SK-N-SH (cell line): Measurements from ENCODE around the gene PCP4. TPM values are rescaled to one million over a fixed set of nuclear protein-coding genes. Genes with fewer than 3 reads are reported as not detected.

ENCODE experiments used
- CTCF ChIA-PET: fragments of 300-600, 350-600 bp; formaldehyde crosslinking; extraction: SDS; loops from one replicate; lab custom pipeline; 2021; lab: Yijun Ruan, JAX
- POLR2A ChIA-PET: fragments of 350-600 bp; sonication (Branson Sonifier 250); formaldehyde crosslinking; extraction: SDS; loops from one replicate; lab custom pipeline; 2020; ENCODE audit warnings: antibody characterized with exemption, inconsistent platforms; lab: Yijun Ruan, JAX
- DNase-seq: peaks from one replicate; pipeline ENCODE4 v3.0.0; 2012
- H2AFZ ChIP-seq: fragments of 200-600 bp; sonication (generic); 2 replicates; pipeline ENCODE4 v1.8.1; 2016; ENCODE audit warnings: antibody characterized with exemption, mild to moderate bottlenecking, low read depth
- H3F3A ChIP-seq: fragments of 200-600 bp; sonication (generic); replicated peaks from 2 replicates; pipeline ENCODE3; 2016; ENCODE audit warnings: antibody characterized with exemption, mild to moderate bottlenecking; ENCODE audit not compliant: insufficient read depth
- H3K27ac ChIP-seq, 2 experiments: fragments of 200-500 bp in 1 of 2; fragments of 200-600 bp in 1 of 2; sonication (Bioruptor generic) in 1 of 2; sonication (generic), shearing (Covaris generic) in 1 of 2; 2 replicates each; pipeline versions ENCODE4 v1.5.1 to v1.6.1; 2014 to 2016; ENCODE audit warnings: low read depth in 2 of 2, inconsistent platforms in 1 of 2, low read length in 1 of 2, mild to moderate bottlenecking in 1 of 2, mixed read lengths in 1 of 2
- H3K27me3 ChIP-seq: fragments of 200-600 bp; sonication (generic), shearing (Covaris generic); 2 replicates; pipeline ENCODE4 v1.6.1; 2016; ENCODE audit warnings: mixed run types; ENCODE audit not compliant: insufficient read depth
- H3K36me3 ChIP-seq, 2 experiments: fragments of 200-500 bp in 1 of 2; fragments of 200-600 bp in 1 of 2; sonication (Bioruptor generic) in 1 of 2; sonication (generic) in 1 of 2; replicated peaks in 1 of 2; 2 replicates each; pipeline versions ENCODE3 to v1.5.1; 2014 to 2016; ENCODE audit warnings: low read length in 1 of 2, mild to moderate bottlenecking in 1 of 2; ENCODE audit not compliant: insufficient read depth in 2 of 2, control insufficient read depth in 1 of 2
- H3K4me1 ChIP-seq, 2 experiments: fragments of 200-500 bp in 1 of 2; fragments of 200-600 bp in 1 of 2; sonication (Bioruptor generic) in 1 of 2; sonication (generic), shearing (Covaris generic) in 1 of 2; 2 replicates each; pipeline versions ENCODE4 v1.5.1 to v1.6.1; 2014 to 2016; ENCODE audit warnings: low read depth in 1 of 2, low read length in 1 of 2, mixed run types in 1 of 2; ENCODE audit not compliant: insufficient read depth in 2 of 2, control insufficient read depth in 1 of 2
- H3K4me2 ChIP-seq: fragments of 200-600 bp; sonication (generic), shearing (Covaris generic); 2 replicates; pipeline ENCODE4 v1.6.1; 2017; ENCODE audit warnings: mixed run types
- H3K4me3 ChIP-seq, 2 experiments: fragments of 200-500 bp in 1 of 2; fragments of 200-600 bp in 1 of 2; sonication (Bioruptor generic) in 1 of 2; sonication (generic), shearing (Covaris generic) in 1 of 2; 2 replicates each; pipeline versions ENCODE4 v1.5.1 to v1.8.1; 2014 to 2016; ENCODE audit warnings: low read depth in 2 of 2, inconsistent platforms in 1 of 2, low read length in 1 of 2, mild to moderate bottlenecking in 1 of 2, mixed read lengths in 1 of 2, moderate library complexity in 1 of 2
- H3K79me2 ChIP-seq: fragments of 200-600 bp; sonication (generic); 2 replicates; pipeline ENCODE4 v1.8.1; 2017; ENCODE audit warnings: mild to moderate bottlenecking; ENCODE audit not compliant: insufficient read depth
- H3K9ac ChIP-seq: fragments of 200-600 bp; sonication (generic); 2 replicates; pipeline ENCODE4 v1.6.1; 2017; ENCODE audit warnings: mixed run types
- H3K9me2 ChIP-seq: fragments of 200-600 bp; sonication (generic); 2 replicates; pipeline ENCODE4 v1.6.1; 2017; ENCODE audit warnings: mixed run types
- H3K9me3 ChIP-seq: fragments of 200-600 bp; sonication (generic); 2 replicates; pipeline ENCODE4 v1.6.1; 2017; ENCODE audit warnings: mixed run types, mild to moderate bottlenecking, moderate library complexity
- H4K20me1 ChIP-seq: fragments of 200-600 bp; sonication (generic); 2 replicates; pipeline ENCODE4 v1.6.1; 2017; ENCODE audit warnings: mild to moderate bottlenecking, mixed run types; ENCODE audit not compliant: insufficient read depth
- FOXJ3 ChIP-seq: sonication (generic); formaldehyde crosslinking; IDR thresholded peaks from 2 replicates; pipeline ENCODE4 v1.5.1; 2020; ENCODE audit warnings: mild to moderate bottlenecking, missing genetic modification reagents
- IRF3 ChIP-seq: fragments of 150-350 bp; IDR thresholded peaks from 2 replicates; pipeline ENCODE4 v1.6.1; 2016; ENCODE audit warnings: mild to moderate bottlenecking, low read depth, low read length
- JUND ChIP-seq: IDR thresholded peaks from 2 replicates; pipeline ENCODE4 v1.4.0; 2012
- MEF2A ChIP-seq: IDR thresholded peaks from 2 replicates; pipeline ENCODE4 v1.4.0; 2012; ENCODE audit warnings: low read depth, borderline replicate concordance
- NFIC ChIP-seq: IDR thresholded peaks from 2 replicates; pipeline ENCODE4 v1.4.0; 2012; ENCODE audit warnings: borderline replicate concordance
- NRF1 ChIP-seq: IDR thresholded peaks from 2 replicates; pipeline ENCODE4 v1.6.1; 2012; ENCODE audit warnings: low read depth, mild to moderate bottlenecking, low read length
- POLR2AphosphoS5 ChIP-seq: IDR thresholded peaks from 2 replicates; pipeline ENCODE4 v1.6.1; 2012; ENCODE audit warnings: low read depth, low read length
- RAD21 ChIP-seq: IDR thresholded peaks from 2 replicates; pipeline ENCODE4 v1.6.1; 2012; ENCODE audit warnings: mild to moderate bottlenecking, low read length
- RCOR1 ChIP-seq: fragments of 150-350 bp; IDR thresholded peaks from 2 replicates; pipeline ENCODE4 v1.6.1; 2017; ENCODE audit warnings: antibody characterized with exemption, low read length
- RFX5 ChIP-seq: IDR thresholded peaks from 2 replicates; pipeline ENCODE4 v1.6.1; 2012; ENCODE audit warnings: mild to moderate bottlenecking, improper control_type of control experiment, low read length
- SIN3A ChIP-seq: IDR thresholded peaks from 2 replicates; pipeline ENCODE4 v1.6.1; 2012; ENCODE audit warnings: low read depth, mild to moderate bottlenecking, low read length, moderate library complexity, borderline replicate concordance
- TEAD4 ChIP-seq: IDR thresholded peaks from 2 replicates; pipeline ENCODE4 v1.4.0; 2012; ENCODE audit warnings: mild to moderate bottlenecking, borderline replicate concordance; ENCODE audit not compliant: insufficient read depth
- WGBS: methylation state at CpG from one replicate; pipeline ENCODE4 v1.1.6; 2017; ENCODE audit warnings: low lambda C conversion rate; 5-methylcytosine and 5-hydroxymethylcytosine counted together
- polyA plus RNA-seq, 3 experiments: library from polyadenylated mRNA; depleted of rRNA; stranded (reverse); fragments of >200 nt; gene quantifications; 2 replicates each; pipeline ENCODE4 v1.2.3, GENCODE V29; 2012

Gene PCP4
- polyA plus RNA-seq, 1 of the 3 experiments (the other 2 are of a cell fraction), result not detected

GRCh38 chr21:39900911-39901310 lies 33.7 kb downstream of the PCP4 start:
- CTCF ChIA-PET, result interaction anchor here (1.0 kb wide), 1 partner anchor 34 kb away, joined by 3 read pairs; the partner anchor contains the start of gene PCP4

DNA sequence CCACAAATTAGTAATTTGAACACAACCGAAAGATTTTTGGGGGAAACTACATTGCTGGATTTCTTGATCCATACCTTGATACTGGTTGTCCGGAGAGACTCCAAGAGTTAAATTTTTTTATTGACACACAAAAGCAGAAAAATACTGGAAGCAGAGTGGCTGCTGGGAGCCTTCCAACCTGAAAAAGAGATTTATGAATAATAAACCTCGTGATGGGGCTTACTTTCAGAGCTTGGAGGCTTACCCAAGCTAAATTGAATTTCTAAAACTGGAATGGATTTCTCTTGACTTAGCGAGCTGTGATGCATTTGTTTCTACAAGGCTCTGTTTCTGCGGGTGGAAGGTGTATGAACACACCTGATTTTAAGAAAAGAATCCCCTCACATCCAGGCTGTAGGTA lies 35.7 kb downstream of the PCP4 start:
- no peaks in the 10 kb centered on the region for H3K36me3 ChIP-seq
- no peaks in the 10 kb centered on the region for H3K27me3 ChIP-seq
- no peak overlapping the region for H3K9ac ChIP-seq
- 44% methylated on average over 5 of the region's 5 CpGs for WGBS
- no peak overlapping the region for H3K4me3 ChIP-seq
- peaks cover 3% of the 10 kb centered on the region; the same call in 1 of the 2 replicates for H3K9me3 ChIP-seq
- H2AFZ ChIP-seq, result no peak overlapping the region
- POLR2A ChIA-PET, result no interaction called here
- no peak overlapping the region for H3K27ac ChIP-seq
- H3K79me2 ChIP-seq, result no peaks in the 10 kb centered on the region
- no peaks in the 10 kb centered on the region for H3K9me2 ChIP-seq
- H3F3A ChIP-seq, result no peaks in the 10 kb centered on the region
- no peak for DNase-seq
- TF ChIP-seq RCOR1, result no peak
- TF ChIP-seq, all 33 proteins: peak for 0
- H3K4me1 ChIP-seq, result no peaks in the 10 kb centered on the region
- no peak overlapping the region for H3K4me2 ChIP-seq
- CTCF ChIA-PET, result no interaction called here
- no peaks in the 10 kb centered on the region for H4K20me1 ChIP-seq

More at GRCh38 chr21:39900911-39901310, 33.7 kb downstream of the PCP4 start:
- no peak for TF ChIP-seq SIN3A
- no peak for TF ChIP-seq TEAD4
- TF ChIP-seq RAD21, result no peak
- TF ChIP-seq RFX5, result no peak
- no peak for TF ChIP-seq FOXJ3 (CRISPR knock-in tag)
- no peak for TF ChIP-seq NRF1
- TF ChIP-seq RCOR1, result no peak
- no peak for TF ChIP-seq NFIC
- TF ChIP-seq IRF3, result no peak
- no peak for TF ChIP-seq POLR2AphosphoS5
- TF ChIP-seq JUND, result no peak
- TF ChIP-seq MEF2A, result no peak
- H3K79me2 ChIP-seq, result no peaks in the 10 kb centered on the region
- H3F3A ChIP-seq, result no peaks in the 10 kb centered on the region
- H4K20me1 ChIP-seq, result no peaks in the 10 kb centered on the region
- no peaks in the 10 kb centered on the region for H3K4me1 ChIP-seq
- no peak overlapping the region for H3K4me3 ChIP-seq
- H3K36me3 ChIP-seq, result no peaks in the 10 kb centered on the region
- H3K27me3 ChIP-seq, result no peaks in the 10 kb centered on the region
- H3K9ac ChIP-seq, result no peak overlapping the region
- no peak overlapping the region for H3K27ac ChIP-seq
- POLR2A ChIA-PET, result no interaction called here
- H3K9me3 ChIP-seq, result peaks cover 3% of the 10 kb centered on the region; the same call in 1 of the 2 replicates
- DNase-seq, result no peak
- H3K9me2 ChIP-seq, result no peaks in the 10 kb centered on the region
- H2AFZ ChIP-seq, result no peak overlapping the region
- no peak overlapping the region for H3K4me2 ChIP-seq

- Histone ChIP-seq H3K9ac (no peak overlapping the region), H3K4me1 (no peaks in the 10 kb centered on the region)
- no peak for TF ChIP-seq NRF1
- TF ChIP-seq, all 33 proteins: peak for 0
- Histone ChIP-seq H4K20me1 (no peaks in the 10 kb centered on the region), H3K4me3 (no peak overlapping the region), H2AFZ (no peak overlapping the region), H3K79me2 (no peaks in the 10 kb centered on the region), H3K27me3 (no peaks in the 10 kb centered on the region), H3K36me3 (no peaks in the 10 kb centered on the region), H3K9me3 (peaks cover 3% of the 10 kb centered on the region; the same call in 1 of the 2 replicates), H3K4me2 (no peak overlapping the region), H3K27ac (no peak overlapping the region), H3F3A (no peaks in the 10 kb centered on the region), H3K9me2 (no peaks in the 10 kb centered on the region)
- no peak for DNase-seq
- CTCF ChIA-PET, result no interaction called here
- WGBS, result 20% methylated on average over 3 of the region's 3 CpGs
- POLR2A ChIA-PET, result no interaction called here
These were observed 37.2 kb downstream of the PCP4 start for GRCh38 chr21:39904457-39904856.
